CD4-positive, alpha-beta T cell treated with Interleukin-21 for 1 hour (primary cell): Measurements from ENCODE around the gene PTPRD.
"Not testable (repeated sequence)": the region's sequence is repeated elsewhere in the genome, so short reads cannot be mapped to it uniquely, and the experiment has no call there.

Experiments used
- DNase-seq: peaks from one replicate; pipeline ENCODE4 v3.0.0-alpha.2; 2020

Gene PTPRD

GRCh38 chr9:9426454-9426853 lies 1186.3 kb downstream of the PTPRD start:
- DNase-seq = not testable (repeated sequence)

- no peak for DNase-seq
Measured at GRCh38 chr9:9412241-9412640, 1200.6 kb downstream of the PTPRD start.

- DNase-seq = no peak
Measured at GRCh38 chr9:9410736-9411135, 1202.1 kb downstream of the PTPRD start.

GRCh38 chr9:9399982-9400381 lies 1212.8 kb downstream of the PTPRD start:
- DNase-seq = no peak

- no peak for DNase-seq
Measured at GRCh38 chr9:9396518-9396917, 1216.3 kb downstream of the PTPRD start.

- DNase-seq = no peak
Measured at GRCh38 chr9:9395539-9395938, 1217.3 kb downstream of the PTPRD start.

- no peak for DNase-seq
Measured at GRCh38 chr9:9392755-9393154, 1220.0 kb downstream of the PTPRD start.

- DNase-seq = no peak
Measured at GRCh38 chr9:9389904-9390303, 1222.9 kb downstream of the PTPRD start.

GRCh38 chr9:9387511-9388115 lies 1225.2 kb downstream of the PTPRD start:
- no peak for DNase-seq

- DNase-seq = no peak
Measured at GRCh38 chr9:9362332-9362731, 1250.5 kb downstream of the PTPRD start.

GRCh38 chr9:9352877-9353481 lies 1259.8 kb downstream of the PTPRD start:
- no peak for DNase-seq

GRCh38 chr9:9341203-9341602 lies 1271.6 kb downstream of the PTPRD start:
- no peak for DNase-seq

GRCh38 chr9:9337129-9337528 lies 1275.7 kb downstream of the PTPRD start:
- no peak for DNase-seq

- no peak for DNase-seq
Measured at GRCh38 chr9:9326749-9327148, 1286.1 kb downstream of the PTPRD start.

- DNase-seq = no peak
Measured at GRCh38 chr9:9319007-9319406, 1293.8 kb downstream of the PTPRD start.

GRCh38 chr9:9310743-9311142 lies 1302.1 kb downstream of the PTPRD start:
- DNase-seq = not testable (repeated sequence)

GRCh38 chr9:9305600-9305999 lies 1307.2 kb downstream of the PTPRD start:
- DNase-seq = no peak

GRCh38 chr9:9299134-9299533 lies 1313.7 kb downstream of the PTPRD start:
- DNase-seq = no peak

- no peak for DNase-seq
Measured at GRCh38 chr9:9286001-9286400, 1326.8 kb downstream of the PTPRD start.

- no peak for DNase-seq
Measured at GRCh38 chr9:9284201-9284600, 1328.6 kb downstream of the PTPRD start.

- no peak for DNase-seq
Measured at GRCh38 chr9:9283159-9283986, 1329.4 kb downstream of the PTPRD start.

- no peak for DNase-seq
Measured at GRCh38 chr9:9275601-9276000, 1337.2 kb downstream of the PTPRD start.

- no peak for DNase-seq
Measured at GRCh38 chr9:9257999-9258498, 1354.8 kb downstream of the PTPRD start.

GRCh38 chr9:9246726-9247125 lies 1366.1 kb downstream of the PTPRD start:
- no peak for DNase-seq
